GM23338 (cell line): ENCODE data around the gene SUGCT. TPM values are rescaled to one million over a fixed set of nuclear protein-coding genes. Genes with fewer than 3 reads are reported as not detected.
"Not testable (repeated sequence)": the region's sequence is repeated elsewhere in the genome, so short reads cannot be mapped to it uniquely, and the experiment has no call there.

Experiments
- ATAC-seq: fragments of 200-7000 bp; cut with Tn5 transposase; 3 replicates; pipeline ENCODE4 v1.9.1; 2020
- DNase-seq: peaks from one replicate; pipeline ENCODE4 v3.0.0-alpha.2; 2015; ENCODE audit warnings: low spot score
- H2AFZ ChIP-seq: fragments of 200-600 bp; sonication (generic); 2 replicates; pipeline ENCODE4 v1.8.0; 2016; ENCODE audit warnings: antibody characterized with exemption, mild to moderate bottlenecking, moderate library complexity
- H3F3A ChIP-seq: fragments of 200-600 bp; sonication (generic); replicated peaks from 2 replicates; pipeline ENCODE4 v1.8.0; 2017; ENCODE audit warnings: antibody characterized with exemption, mixed run types, low read depth
- H3K27ac ChIP-seq: fragments of 200-600 bp; sonication (generic); 2 replicates; pipeline ENCODE4 v1.6.1; 2016; ENCODE audit warnings: low read depth
- H3K27me3 ChIP-seq: fragments of 200-600 bp; sonication (generic); 2 replicates; pipeline ENCODE4 v1.8.0; 2016; ENCODE audit warnings: mild to moderate bottlenecking, mixed run types, moderate library complexity; ENCODE audit not compliant: insufficient read depth
- H3K36me3 ChIP-seq: fragments of 200-600 bp; sonication (generic); 2 replicates; pipeline ENCODE4 v1.8.0; 2016; ENCODE audit warnings: mild to moderate bottlenecking; ENCODE audit not compliant: insufficient read depth
- H3K4me1 ChIP-seq: fragments of 200-600 bp; sonication (generic); 2 replicates; pipeline ENCODE4 v1.8.0; 2016; ENCODE audit warnings: mild to moderate bottlenecking, moderate library complexity; ENCODE audit not compliant: insufficient read depth
- H3K4me2 ChIP-seq: fragments of 200-600 bp; sonication (generic); 2 replicates; pipeline ENCODE4 v1.7.1; 2017; ENCODE audit warnings: mixed run types
- H3K4me3 ChIP-seq: fragments of 200-600 bp; sonication (generic); 2 replicates; pipeline ENCODE4 v1.6.1; 2016; ENCODE audit warnings: mixed run types
- H3K79me2 ChIP-seq: fragments of 200-600 bp; sonication (generic); replicated peaks from 2 replicates; pipeline ENCODE4 v1.8.0; 2017; ENCODE audit warnings: mild to moderate bottlenecking; ENCODE audit not compliant: insufficient read depth
- H3K9me2 ChIP-seq: fragments of 200-600 bp; sonication (generic); 2 replicates; pipeline ENCODE4 v1.8.0; 2017; ENCODE audit not compliant: insufficient read depth
- H4K20me1 ChIP-seq: fragments of 200-600 bp; sonication (generic); replicated peaks from 2 replicates; pipeline ENCODE4 v1.8.0; 2017; ENCODE audit warnings: mild to moderate bottlenecking; ENCODE audit not compliant: insufficient read depth
- H3K27ac Mint-ChIP-seq: 2 replicates; pipeline ENCODE4 v1.8.0; 2020; ENCODE audit warnings: inconsistent platforms, mild to moderate bottlenecking, moderate library complexity, mixed read lengths
- H3K27me3 Mint-ChIP-seq: 3 replicates; pipeline ENCODE4 v1.8.0; 2022; ENCODE audit warnings: low read depth, mild to moderate bottlenecking, moderate library complexity, mixed read lengths, inconsistent platforms; ENCODE audit not compliant: insufficient read depth, poor library complexity
- H3K36me3 Mint-ChIP-seq: 3 replicates; pipeline ENCODE4 v1.8.0; 2021; ENCODE audit warnings: low read depth, mild to moderate bottlenecking, inconsistent platforms, moderate library complexity, mixed read lengths
- H3K4me1 Mint-ChIP-seq: 3 replicates; pipeline ENCODE4 v1.8.0; 2020; ENCODE audit warnings: mild to moderate bottlenecking, inconsistent platforms, mixed read lengths
- H3K4me3 Mint-ChIP-seq: 3 replicates; pipeline ENCODE4 v1.8.0; 2021; ENCODE audit warnings: moderate library complexity, mild to moderate bottlenecking, inconsistent platforms, mixed read lengths
- H3K9me3 Mint-ChIP-seq: 3 replicates; pipeline ENCODE4 v1.8.0; 2020; ENCODE audit warnings: moderate library complexity, mild to moderate bottlenecking, inconsistent platforms, mixed read lengths
- CREB1 ChIP-seq: fragments of 250-450 bp; sonication (Bioruptor Pico); IDR thresholded peaks from 2 replicates; pipeline ENCODE4 v1.5.0; 2020; ENCODE audit warnings: low read depth, mild to moderate bottlenecking, moderate library complexity
- CTCF ChIP-seq, 2 experiments: fragments of 200-600 bp in 1 of 2; sonication (generic) in 1 of 2; conservative IDR thresholded peaks; 2 replicates each; pipeline versions ENCODE4 v1.5.1 to v1.6.1; 2016 to 2017; ENCODE audit warnings: antibody characterized with exemption in 2 of 2, low read depth in 2 of 2, mild to moderate bottlenecking in 2 of 2, moderate library complexity in 1 of 2
- POLR2AphosphoS5 ChIP-seq: IDR thresholded peaks from 2 replicates; pipeline ENCODE4 v1.6.1; 2016; ENCODE audit warnings: antibody characterized with exemption, low read depth
- REST ChIP-seq: IDR thresholded peaks from one replicate; pipeline ENCODE4 v1.6.1; 2018; ENCODE audit warnings: antibody characterized with exemption; ENCODE audit not compliant: unreplicated experiment
- STAT1 ChIP-seq: IDR thresholded peaks from one replicate; pipeline ENCODE4 v1.6.1; 2016; ENCODE audit warnings: antibody characterized with exemption; ENCODE audit not compliant: unreplicated experiment
- ZNF114 ChIP-seq: fragments of 250-450 bp; sonication (Bioruptor Pico); IDR thresholded peaks from 2 replicates; pipeline ENCODE4 v1.5.0; 2020; ENCODE audit warnings: mild to moderate bottlenecking, moderate library complexity
- ZNF331 ChIP-seq: fragments of 250-450 bp; sonication (Bioruptor Pico); IDR thresholded peaks from 2 replicates; pipeline ENCODE4 v1.5.0; 2020; ENCODE audit warnings: low read depth, mild to moderate bottlenecking, moderate library complexity
- polyA plus RNA-seq: library from polyadenylated mRNA; unstranded; fragments of >200 nt; fragmentation: Nextera tagmentation; extraction: Ambion mirVana; gene quantifications from 2 replicates; pipeline ENCODE4 v1.2.1, GENCODE V29; 2016
- total RNA-seq: library from RNA; depleted of rRNA; stranded (reverse); fragments of >200 nt; shearing (Covaris generic); gene quantifications from 2 replicates; pipeline ENCODE4 v1.2.3, GENCODE V29; 2014

Gene SUGCT
- total and polyA plus RNA-seq, 2 experiments from 2014 or later = 4.2 to 5.6 TPM

GRCh38 chr7:40168266-40168665 is 33.5 kb downstream of the SUGCT start:
- H3K27ac ChIP-seq, H4K20me1 ChIP-seq, H3K27ac Mint-ChIP-seq, H3K4me1 ChIP-seq, H2AFZ ChIP-seq, H3K9me2 ChIP-seq, H3K4me2 ChIP-seq, H3K4me3 ChIP-seq, H3K27me3 Mint-ChIP-seq, H3K36me3 Mint-ChIP-seq, H3K36me3 ChIP-seq, H3K4me1 Mint-ChIP-seq, ATAC-seq, H3K27me3 ChIP-seq, H3K4me3 Mint-ChIP-seq, H3K9me3 Mint-ChIP-seq, DNase-seq, H3F3A ChIP-seq, H3K79me2 ChIP-seq: not testable (repeated sequence)

GRCh38 chr7:40173121-40173520 is 38.3 kb downstream of the SUGCT start:
- not testable (repeated sequence) for H3K27ac ChIP-seq, H3K36me3 Mint-ChIP-seq, ATAC-seq, H3K27me3 ChIP-seq, H3K9me2 ChIP-seq, H3K4me1 ChIP-seq, H3K27me3 Mint-ChIP-seq, H3K4me2 ChIP-seq, H2AFZ ChIP-seq, H3K4me3 Mint-ChIP-seq, H3K79me2 ChIP-seq, DNase-seq, H3K4me1 Mint-ChIP-seq, H4K20me1 ChIP-seq, H3K36me3 ChIP-seq, H3F3A ChIP-seq, H3K9me3 Mint-ChIP-seq, H3K4me3 ChIP-seq, H3K27ac Mint-ChIP-seq

GRCh38 chr7:40175256-40175655 is 40.5 kb downstream of the SUGCT start:
- not testable (repeated sequence) for H3K4me2 ChIP-seq, H3K9me2 ChIP-seq, H3K79me2 ChIP-seq, DNase-seq, H3K27me3 ChIP-seq, H3K4me1 Mint-ChIP-seq, H4K20me1 ChIP-seq, H3F3A ChIP-seq, H3K36me3 Mint-ChIP-seq, H3K27me3 Mint-ChIP-seq, H2AFZ ChIP-seq, H3K4me3 Mint-ChIP-seq, ATAC-seq, H3K36me3 ChIP-seq, H3K27ac ChIP-seq, H3K9me3 Mint-ChIP-seq, H3K4me3 ChIP-seq, H3K4me1 ChIP-seq, H3K27ac Mint-ChIP-seq

- Histone ChIP-seq H3K4me3 (no peak overlapping the region), H4K20me1 (no peaks in the 10 kb centered on the region), H3K4me1 (peaks cover 1% of the 10 kb centered on the region; the same call in 1 of the 2 replicates), H3K27me3 (no peaks in the 10 kb centered on the region), H3K36me3 (no peaks in the 10 kb centered on the region), H3K4me2 (no peak overlapping the region), H3K79me2 (no peaks in the 10 kb centered on the region), H3K9me2 (0 out of 2 replicates have a peak, but pooled peaks cover 4% of the 10 kb centered on the region), H2AFZ (no peak overlapping the region), H3K27ac (no peak overlapping the region), H3F3A (no peaks in the 10 kb centered on the region)
- H3K4me3 Mint-ChIP-seq = no peak overlapping the region
- ATAC-seq = no peak
- no peaks in the 10 kb centered on the region for H3K36me3 Mint-ChIP-seq
- peaks cover 5% of the 10 kb centered on the region for H3K27me3 Mint-ChIP-seq
- H3K27ac Mint-ChIP-seq = no peak overlapping the region
- no peaks in the 10 kb centered on the region; the same call in 2 of the 3 replicates for H3K9me3 Mint-ChIP-seq
- DNase-seq = no peak
- peaks cover 3% of the 10 kb centered on the region; the same call in 1 of the 3 replicates for H3K4me1 Mint-ChIP-seq
- TF ChIP-seq POLR2AphosphoS5 = no peak
- TF ChIP-seq CREB1 (CRISPR knock-in tag) = no peak
- no peak for TF ChIP-seq ZNF331 (CRISPR knock-in tag)
- TF ChIP-seq REST = no peak
- TF ChIP-seq ZNF114 (CRISPR knock-in tag) = no peak
- no peak for TF ChIP-seq STAT1
- TF ChIP-seq CTCF (conservative IDR thresholded peaks at IDR 0.05; ENCODE audit: low read depth in 2 of 2) = no peak
Observed at GRCh38 chr7:40175725-40176510, 41.1 kb downstream of the SUGCT start.
